Measurements from ENCODE around the gene GAREM2. TPM values are rescaled to one million over a fixed set of nuclear protein-coding genes. Genes with fewer than 3 reads are reported as not detected.

The GAREM2 gene
- total RNA-seq = under 1 TPM; 0.08 to 0.19 TPM
- polyA plus RNA-seq = under 1 TPM; 0.13 to 0.28 TPM

DNA sequence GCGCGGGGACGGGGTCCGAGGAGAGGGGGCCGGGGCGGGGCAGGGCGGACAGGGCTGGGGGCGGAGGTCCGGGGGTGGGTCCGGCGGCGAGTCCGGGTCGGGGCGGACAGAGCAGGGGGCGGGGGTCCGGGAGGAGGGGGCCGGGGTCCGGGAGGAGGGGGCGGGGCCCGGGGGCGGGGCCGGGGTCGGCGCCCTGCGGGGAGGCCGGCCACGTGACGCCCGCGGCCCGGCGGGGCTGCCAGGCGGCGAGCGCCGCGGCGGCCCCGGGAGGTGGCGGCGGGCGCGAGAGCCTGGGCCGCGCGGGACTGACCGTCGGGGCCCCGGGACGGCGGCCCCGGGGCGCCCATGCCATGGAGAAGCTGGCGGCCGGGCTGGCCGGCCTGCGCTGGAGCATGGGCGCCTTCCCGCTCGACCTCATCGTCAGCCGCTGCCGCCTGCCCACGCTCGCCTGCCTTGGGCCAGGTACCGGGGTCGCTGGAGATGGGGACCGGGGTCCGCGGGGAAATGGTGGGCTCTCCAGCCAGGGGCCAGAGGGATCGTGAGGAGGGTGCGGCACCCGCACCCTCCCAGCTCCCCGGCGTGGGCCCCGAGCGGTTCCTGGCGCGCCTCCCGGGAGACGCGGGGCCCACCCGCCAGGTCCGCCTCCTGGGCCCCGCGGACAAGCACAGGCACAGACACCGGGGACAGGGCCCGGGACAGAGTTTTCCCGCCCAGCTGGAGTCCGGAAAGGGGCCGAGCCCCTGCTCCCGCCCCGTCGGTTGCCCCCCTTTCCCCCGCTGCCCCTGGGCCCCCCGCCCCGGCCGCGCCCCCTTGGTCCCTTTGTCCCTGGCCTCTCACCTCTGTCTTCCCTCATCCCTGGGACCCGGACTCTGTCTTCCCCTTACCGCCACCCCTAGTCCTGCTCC, at the start of gene GAREM2:
Gene GAREM2, plus strand, starts transcription at position 218 of the 905 bp plus-strand sequence. Its CDS starts 133 bp downstream, at position 351.
- H3K27me3 ChIP-seq (ENCODE audit: control insufficient read depth in 4 of 4, insufficient read depth in 4 of 4, low read length in 3 of 4) = peaks cover 0 to 6% (median 0%) of the 10 kb centered on the region in 4 donors
- no peaks in the 10 kb centered on the region for H3K9me3 ChIP-seq (ENCODE audit: control insufficient read depth in 4 of 4, low read length in 3 of 4)
- peak within 1 kb of the TSS in 1 of 3 donors; percentile 46 for H3K4me3 ChIP-seq (ENCODE audit: low read depth in 1 of 3, low read length in 3 of 3)
- no peak within 1 kb of the TSS for H3K9ac ChIP-seq (ENCODE audit: low read depth in 1 of 2, low read length in 2 of 2)
- peaks cover 0 to 8% (median 4%) of the 10 kb centered on the region in 4 donors for H3K4me1 ChIP-seq (ENCODE audit: control insufficient read depth in 4 of 4, insufficient read depth in 4 of 4, low read length in 3 of 4)
- DNase-seq (ENCODE audit: low spot score) = no peak
- 3% methylated on average over 97 of the region's 102 CpGs for WGBS
- TF ChIP-seq, protein P1, sequence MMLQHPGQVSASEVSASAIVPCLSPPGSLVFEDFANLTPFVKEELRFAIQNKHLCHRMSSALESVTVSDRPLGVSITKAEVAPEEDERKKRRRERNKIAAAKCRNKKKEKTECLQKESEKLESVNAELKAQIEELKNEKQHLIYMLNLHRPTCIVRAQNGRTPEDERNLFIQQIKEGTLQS (IDR thresholded peaks at IDR 0.05) = no peak
- no peak for TF ChIP-seq GABPA (IDR thresholded peaks at IDR 0.05 in 1 of 2, conservative IDR thresholded peaks at IDR 0.05 in 1 of 2)
- no peak for TF ChIP-seq YY1 (IDR thresholded peaks at IDR 0.05)
- TF ChIP-seq FOXA2 (IDR thresholded peaks at IDR 0.05) = no peak
- TF ChIP-seq, protein P2, sequence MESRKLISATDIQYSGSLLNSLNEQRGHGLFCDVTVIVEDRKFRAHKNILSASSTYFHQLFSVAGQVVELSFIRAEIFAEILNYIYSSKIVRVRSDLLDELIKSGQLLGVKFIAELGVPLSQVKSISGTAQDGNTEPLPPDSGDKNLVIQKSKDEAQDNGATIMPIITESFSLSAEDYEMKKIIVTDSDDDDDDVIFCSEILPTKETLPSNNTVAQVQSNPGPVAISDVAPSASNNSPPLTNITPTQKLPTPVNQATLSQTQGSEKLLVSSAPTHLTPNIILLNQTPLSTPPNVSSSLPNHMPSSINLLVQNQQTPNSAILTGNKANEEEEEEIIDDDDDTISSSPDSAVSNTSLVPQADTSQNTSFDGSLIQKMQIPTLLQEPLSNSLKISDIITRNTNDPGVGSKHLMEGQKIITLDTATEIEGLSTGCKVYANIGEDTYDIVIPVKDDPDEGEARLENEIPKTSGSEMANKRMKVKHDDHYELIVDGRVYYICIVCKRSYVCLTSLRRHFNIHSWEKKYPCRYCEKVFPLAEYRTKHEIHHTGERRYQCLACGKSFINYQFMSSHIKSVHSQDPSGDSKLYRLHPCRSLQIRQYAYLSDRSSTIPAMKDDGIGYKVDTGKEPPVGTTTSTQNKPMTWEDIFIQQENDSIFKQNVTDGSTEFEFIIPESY (IDR thresholded peaks at IDR 0.05) = no peak
- TF ChIP-seq RAD21 (IDR thresholded peaks at IDR 0.05) = no peak
- TF ChIP-seq HNF4G (IDR thresholded peaks at IDR 0.05) = no peak
- no peak for TF ChIP-seq SP1 (IDR thresholded peaks at IDR 0.05)
- TF ChIP-seq, protein P3, sequence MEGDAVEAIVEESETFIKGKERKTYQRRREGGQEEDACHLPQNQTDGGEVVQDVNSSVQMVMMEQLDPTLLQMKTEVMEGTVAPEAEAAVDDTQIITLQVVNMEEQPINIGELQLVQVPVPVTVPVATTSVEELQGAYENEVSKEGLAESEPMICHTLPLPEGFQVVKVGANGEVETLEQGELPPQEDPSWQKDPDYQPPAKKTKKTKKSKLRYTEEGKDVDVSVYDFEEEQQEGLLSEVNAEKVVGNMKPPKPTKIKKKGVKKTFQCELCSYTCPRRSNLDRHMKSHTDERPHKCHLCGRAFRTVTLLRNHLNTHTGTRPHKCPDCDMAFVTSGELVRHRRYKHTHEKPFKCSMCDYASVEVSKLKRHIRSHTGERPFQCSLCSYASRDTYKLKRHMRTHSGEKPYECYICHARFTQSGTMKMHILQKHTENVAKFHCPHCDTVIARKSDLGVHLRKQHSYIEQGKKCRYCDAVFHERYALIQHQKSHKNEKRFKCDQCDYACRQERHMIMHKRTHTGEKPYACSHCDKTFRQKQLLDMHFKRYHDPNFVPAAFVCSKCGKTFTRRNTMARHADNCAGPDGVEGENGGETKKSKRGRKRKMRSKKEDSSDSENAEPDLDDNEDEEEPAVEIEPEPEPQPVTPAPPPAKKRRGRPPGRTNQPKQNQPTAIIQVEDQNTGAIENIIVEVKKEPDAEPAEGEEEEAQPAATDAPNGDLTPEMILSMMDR (IDR thresholded peaks at IDR 0.05; ENCODE audit: low read depth, low read length, missing input control) = no peak
- TF ChIP-seq RXRA (IDR thresholded peaks at IDR 0.05) = no peak
- TF ChIP-seq JUND (IDR thresholded peaks at IDR 0.05) = no peak
- no peak for TF ChIP-seq TAF1 (conservative IDR thresholded peaks at IDR 0.05)
- TF ChIP-seq, protein P4, sequence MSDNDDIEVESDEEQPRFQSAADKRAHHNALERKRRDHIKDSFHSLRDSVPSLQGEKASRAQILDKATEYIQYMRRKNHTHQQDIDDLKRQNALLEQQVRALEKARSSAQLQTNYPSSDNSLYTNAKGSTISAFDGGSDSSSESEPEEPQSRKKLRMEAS (IDR thresholded peaks at IDR 0.05) = no peak
- TF ChIP-seq HNF4A (conservative IDR thresholded peaks at IDR 0.05) = no peak
- no peak for TF ChIP-seq FOXA1 (IDR thresholded peaks at IDR 0.05)
- H3K27ac ChIP-seq (ENCODE audit: low read depth in 1 of 2, low read length in 2 of 2) = no peak within 1 kb of the TSS
- H3K36me3 ChIP-seq (ENCODE audit: control insufficient read depth in 4 of 4, insufficient read depth in 3 of 4, low read depth in 1 of 4, low read length in 3 of 4) = no peaks in the 10 kb centered on the region

DNA sequence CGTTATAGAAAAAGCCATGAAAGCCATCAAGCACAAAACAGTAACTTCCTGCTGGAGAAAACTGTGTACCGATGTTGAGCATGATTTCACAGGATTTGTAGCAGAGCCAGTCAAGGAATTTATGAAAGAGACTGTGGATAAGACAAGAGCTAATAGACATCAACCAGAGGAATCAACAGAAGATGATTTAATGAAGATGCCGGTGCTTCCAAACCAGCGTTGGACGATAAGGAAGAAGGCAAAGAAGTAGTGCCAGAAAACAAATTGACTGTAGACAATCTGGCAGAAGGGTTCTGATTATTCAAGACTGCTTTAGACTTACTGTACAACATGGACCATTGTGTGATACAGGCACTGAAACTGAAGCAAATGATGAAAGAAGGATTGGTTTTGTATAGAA, 49.5 kb upstream of the GAREM2 start:
- no peaks in the 10 kb centered on the region for H3K27me3 ChIP-seq (ENCODE audit: control insufficient read depth in 4 of 4, insufficient read depth in 4 of 4, low read length in 3 of 4)
- no peak overlapping the region for H3K27ac ChIP-seq (ENCODE audit: low read depth in 1 of 2, low read length in 2 of 2)
- WGBS = 85% methylated on average over 5 of the region's 5 CpGs
- H3K36me3 ChIP-seq (ENCODE audit: control insufficient read depth in 4 of 4, insufficient read depth in 3 of 4, low read depth in 1 of 4, low read length in 3 of 4) = peaks cover 0 to 6% (median 4%) of the 10 kb centered on the region in 4 donors
- H3K4me3 ChIP-seq (ENCODE audit: low read depth in 1 of 3, low read length in 3 of 3) = no peak overlapping the region
- no peaks in the 10 kb centered on the region for H3K9me3 ChIP-seq (ENCODE audit: control insufficient read depth in 4 of 4, low read length in 3 of 4)
- no peaks in the 10 kb centered on the region for H3K4me1 ChIP-seq (ENCODE audit: control insufficient read depth in 4 of 4, insufficient read depth in 4 of 4, low read length in 3 of 4)
- H3K9ac ChIP-seq (ENCODE audit: low read depth in 1 of 2, low read length in 2 of 2) = no peak overlapping the region
- no peak for DNase-seq (ENCODE audit: low spot score)
- TF ChIP-seq, protein P2 (IDR thresholded peaks at IDR 0.05) = no peak
- TF ChIP-seq JUND (IDR thresholded peaks at IDR 0.05) (no peak), EGR1 (IDR thresholded peaks at IDR 0.05; ENCODE audit: low read depth in 2 of 2) (no peak), GABPA (IDR thresholded peaks at IDR 0.05 in 1 of 2, conservative IDR thresholded peaks at IDR 0.05 in 1 of 2) (no peak), HNF4A (conservative IDR thresholded peaks at IDR 0.05) (no peak), SP1 (IDR thresholded peaks at IDR 0.05) (no peak), RAD21 (IDR thresholded peaks at IDR 0.05) (no peak), FOXA2 (IDR thresholded peaks at IDR 0.05) (no peak), TAF1 (conservative IDR thresholded peaks at IDR 0.05) (no peak), HNF4G (IDR thresholded peaks at IDR 0.05) (no peak), YY1 (IDR thresholded peaks at IDR 0.05) (no peak), FOXA1 (IDR thresholded peaks at IDR 0.05) (no peak)
- TF ChIP-seq, protein P3 (IDR thresholded peaks at IDR 0.05; ENCODE audit: low read depth, low read length, missing input control) = no peak
- TF ChIP-seq, protein P1 (IDR thresholded peaks at IDR 0.05) = no peak
